T-helper 2 cell (primary cell): ENCODE results near the gene EGR1.

Source experiments
- DNase-seq, 5 experiments: peaks; one replicate each; pipeline versions ENCODE4 v3.0.0 to v3.0.0-alpha.2; 2012 to 2022

Gene EGR1

GRCh38 chr5:138453590-138453989 lies 11.7 kb upstream of the EGR1 start:
- DNase-seq, result no peak

- DNase-seq, result no peak
Observed at GRCh38 chr5:138454121-138454520, 11.2 kb upstream of the EGR1 start.

- DNase-seq, result no peak
Observed at GRCh38 chr5:138455232-138455930, 9.9 kb upstream of the EGR1 start.

GRCh38 chr5:138457531-138458275 lies 7.6 kb upstream of the EGR1 start:
- no peak for DNase-seq

GRCh38 chr5:138458384-138458783 lies 6.9 kb upstream of the EGR1 start:
- DNase-seq, result no peak

GRCh38 chr5:138458856-138459255 lies 6.4 kb upstream of the EGR1 start:
- DNase-seq, result no peak

GRCh38 chr5:138459311-138459933 lies 5.9 kb upstream of the EGR1 start:
- DNase-seq, result peak in 4 of 5 experiments; percentile 61 to 91 (median 79)

- DNase-seq, result no peak
Observed at GRCh38 chr5:138460032-138460693, 5.1 kb upstream of the EGR1 start.

- no peak for DNase-seq
Observed at GRCh38 chr5:138461343-138462125, 3.7 kb upstream of the EGR1 start.

- no peak for DNase-seq
Observed at GRCh38 chr5:138463419-138464007, 1.8 kb upstream of the EGR1 start.

GRCh38 chr5:138464008-138464387 lies 1.3 kb upstream of the EGR1 start:
- DNase-seq, result peak; percentile 86 to 95 (median 88)

GRCh38 chr5:138464388-138465260 lies 655 bp upstream of the EGR1 start:
- peak; percentile 82 to 98 (median 93) for DNase-seq

- peak in 1 of 5 experiments; percentile 19 for DNase-seq
Observed at GRCh38 chr5:138466125-138466899, 1.0 kb downstream of the EGR1 start.

GRCh38 chr5:138466900-138467710 lies 1.8 kb downstream of the EGR1 start:
- DNase-seq, result peak in 1 of 5 experiments; percentile 21

- no peak for DNase-seq
Observed at GRCh38 chr5:138467711-138468132, 2.4 kb downstream of the EGR1 start.

GRCh38 chr5:138468133-138468965 lies 3.1 kb downstream of the EGR1 start:
- no peak for DNase-seq

GRCh38 chr5:138468966-138469539 lies 3.8 kb downstream of the EGR1 start:
- no peak for DNase-seq
